Hepatic stellate cell (primary cell): ENCODE measurements around the gene PRF1.
"Not testable (repeated sequence)": the region's sequence is repeated elsewhere in the genome, so short reads cannot be mapped to it uniquely, and the experiment has no call there.

Source experiments
- DNase-seq: peaks from one replicate; pipeline ENCODE4 v3.0.0; 2011; ENCODE audit warnings: low spot score

Gene PRF1

DNA sequence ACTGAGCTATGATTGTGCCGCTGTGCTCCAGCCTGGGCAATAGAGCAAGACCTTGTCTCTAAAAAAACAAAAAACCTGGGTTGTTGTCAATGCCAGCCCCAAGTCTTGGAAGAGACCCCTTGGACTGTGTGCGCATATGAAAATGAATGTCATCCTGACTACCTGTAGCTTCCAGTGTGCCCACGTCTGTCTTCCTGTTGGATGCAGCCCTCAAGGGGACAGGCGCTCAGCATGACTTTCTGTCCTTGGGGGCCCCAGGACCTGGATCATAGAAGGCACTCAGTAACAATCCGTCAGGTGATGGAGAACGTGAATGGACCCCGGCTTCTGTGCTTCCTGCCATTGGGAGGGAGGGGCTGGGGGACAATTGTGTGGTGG is 9.0 kb downstream of the PRF1 start:
- no peak for DNase-seq

DNA sequence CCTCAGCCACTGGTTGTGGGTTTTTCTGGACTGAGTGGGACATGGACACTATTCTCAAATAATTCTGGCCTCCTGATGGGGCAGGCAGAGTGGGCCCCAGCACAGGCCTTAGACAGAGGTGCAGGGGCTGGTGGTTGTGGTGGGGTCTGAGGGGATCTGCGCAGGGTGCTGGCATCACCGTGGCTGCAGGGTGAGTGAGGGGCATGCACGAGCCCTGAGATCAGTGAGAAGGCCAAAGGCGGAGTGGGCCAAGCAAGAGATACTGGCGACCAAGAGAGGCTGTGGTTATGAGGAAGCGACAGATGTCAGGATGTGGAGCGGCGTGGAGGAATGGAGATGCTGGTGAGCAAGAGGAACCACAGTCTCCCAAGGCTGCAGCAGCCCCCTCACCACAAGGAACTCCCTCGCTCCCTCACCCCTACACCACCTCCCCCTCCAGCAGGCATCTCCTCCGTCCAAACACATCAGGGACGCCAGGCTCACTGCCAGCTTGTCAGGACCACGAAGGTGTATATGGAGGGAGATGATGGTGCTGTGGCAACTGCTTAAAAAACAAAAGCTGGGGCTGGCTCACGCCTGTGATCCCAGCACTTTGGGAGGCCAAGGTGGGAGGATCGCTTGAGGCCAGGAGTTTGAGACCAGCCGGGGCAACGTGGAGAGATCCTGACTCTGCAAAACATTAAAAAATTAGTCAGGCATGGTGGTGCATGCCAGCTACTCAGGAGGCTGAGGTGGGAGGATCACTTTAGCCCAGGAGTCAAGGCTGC is 9.6 kb downstream of the PRF1 start:
- no peak for DNase-seq

DNA sequence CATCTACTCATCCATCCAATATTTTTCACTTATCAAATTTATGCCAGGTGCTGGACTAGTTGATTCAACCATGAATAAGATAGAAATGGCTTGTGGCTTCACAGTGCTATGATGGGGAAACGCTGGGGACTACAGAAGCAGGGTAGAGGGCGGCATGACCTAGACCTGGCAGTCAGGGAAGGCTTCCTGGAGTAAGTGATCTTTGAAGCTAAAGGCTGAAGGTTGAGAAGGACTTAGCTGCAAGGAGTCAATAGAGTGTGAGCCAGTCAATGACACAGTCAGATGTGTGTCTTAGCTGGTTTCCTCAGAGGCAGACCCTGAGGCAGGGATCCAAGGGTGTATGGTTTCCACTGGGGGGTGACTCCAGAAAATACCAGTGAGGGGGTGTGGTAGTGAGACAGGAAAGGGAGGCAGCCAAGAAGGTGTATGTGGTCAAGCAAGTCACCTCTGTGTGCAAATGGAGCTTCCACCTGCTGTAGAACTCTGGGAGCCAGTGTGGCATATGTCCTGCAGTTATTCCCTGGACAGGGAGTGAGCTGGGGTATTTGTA is 10.3 kb downstream of the PRF1 start:
- no peak for DNase-seq

DNA sequence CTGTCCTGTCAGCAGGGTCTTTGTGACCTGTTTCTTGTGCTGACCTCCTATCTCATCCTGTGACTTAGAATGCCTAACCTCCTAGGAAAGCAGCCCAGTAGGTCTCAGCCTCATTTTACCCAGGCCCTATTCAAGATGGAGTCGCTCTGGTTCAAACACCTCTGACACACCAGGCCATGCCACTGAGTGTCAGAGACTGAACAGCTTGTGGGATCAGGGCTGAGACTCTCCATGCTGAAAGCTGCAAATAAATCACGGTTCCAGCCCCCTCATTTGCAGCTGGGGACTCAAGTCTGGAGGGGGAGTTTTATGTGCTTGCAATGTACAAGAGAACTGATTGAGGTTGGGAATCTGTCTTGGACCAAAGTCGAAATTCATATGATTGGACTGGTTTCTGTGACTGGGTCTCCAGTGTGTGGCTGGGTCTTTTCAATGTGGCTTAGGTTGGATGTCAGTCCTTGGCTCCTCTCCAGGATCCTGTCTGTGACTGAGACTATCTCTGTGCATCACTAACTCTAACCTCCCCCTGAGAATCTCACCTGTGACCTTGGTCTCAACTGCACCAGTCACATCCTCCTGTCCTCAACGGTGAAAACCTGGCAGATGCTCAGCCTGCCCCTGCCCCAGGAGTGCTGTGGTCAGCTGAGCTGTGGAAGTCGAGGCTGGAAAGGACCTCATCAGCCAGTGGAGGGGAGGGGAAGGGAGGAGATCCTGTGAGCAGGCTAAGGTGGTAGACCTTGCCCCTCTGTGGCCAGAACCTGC is 11.7 kb downstream of the PRF1 start:
- no peak for DNase-seq

DNA sequence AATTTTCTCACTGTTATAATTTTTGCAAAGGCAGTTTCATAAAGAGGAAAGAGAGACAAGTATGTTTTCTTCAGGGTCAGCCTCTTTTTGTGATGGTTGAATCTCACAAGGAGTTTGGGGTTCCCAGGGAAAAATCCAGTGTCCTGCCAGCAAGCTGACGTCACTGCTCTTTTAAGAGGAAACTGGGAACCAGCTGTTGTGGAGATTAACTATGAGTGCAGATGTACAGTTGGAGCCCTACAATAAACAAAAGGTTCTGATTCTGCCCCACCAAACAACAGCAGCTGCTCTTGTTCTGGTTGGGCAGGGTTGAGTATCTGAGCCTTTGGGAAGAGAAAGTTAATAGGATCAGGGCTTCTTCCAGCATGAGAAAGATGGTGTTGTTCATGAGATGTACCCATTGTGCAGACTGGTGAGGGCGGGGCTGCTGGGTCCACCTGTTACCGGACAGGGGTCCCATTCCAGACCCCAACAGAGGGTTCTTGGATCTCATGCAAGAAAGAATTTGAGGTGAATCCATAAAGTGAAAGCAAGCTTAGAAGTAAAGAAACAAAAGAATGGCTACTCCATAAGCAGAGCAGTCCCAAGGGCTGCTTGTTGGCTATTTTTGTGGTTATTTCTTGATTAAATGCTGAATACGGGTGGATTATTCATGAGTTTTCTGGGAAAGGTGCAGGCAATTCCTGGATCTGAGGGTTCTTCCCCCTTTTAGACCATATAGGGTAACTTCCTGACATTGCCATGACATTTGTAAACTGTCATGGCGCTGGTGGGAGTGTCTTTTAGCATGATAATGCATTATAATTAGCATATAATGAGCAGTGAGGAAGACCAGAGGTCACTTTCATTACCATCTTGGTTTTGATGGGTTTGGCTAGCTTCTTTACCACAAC is 12.5 kb downstream of the PRF1 start:
- DNase-seq = no peak

DNA sequence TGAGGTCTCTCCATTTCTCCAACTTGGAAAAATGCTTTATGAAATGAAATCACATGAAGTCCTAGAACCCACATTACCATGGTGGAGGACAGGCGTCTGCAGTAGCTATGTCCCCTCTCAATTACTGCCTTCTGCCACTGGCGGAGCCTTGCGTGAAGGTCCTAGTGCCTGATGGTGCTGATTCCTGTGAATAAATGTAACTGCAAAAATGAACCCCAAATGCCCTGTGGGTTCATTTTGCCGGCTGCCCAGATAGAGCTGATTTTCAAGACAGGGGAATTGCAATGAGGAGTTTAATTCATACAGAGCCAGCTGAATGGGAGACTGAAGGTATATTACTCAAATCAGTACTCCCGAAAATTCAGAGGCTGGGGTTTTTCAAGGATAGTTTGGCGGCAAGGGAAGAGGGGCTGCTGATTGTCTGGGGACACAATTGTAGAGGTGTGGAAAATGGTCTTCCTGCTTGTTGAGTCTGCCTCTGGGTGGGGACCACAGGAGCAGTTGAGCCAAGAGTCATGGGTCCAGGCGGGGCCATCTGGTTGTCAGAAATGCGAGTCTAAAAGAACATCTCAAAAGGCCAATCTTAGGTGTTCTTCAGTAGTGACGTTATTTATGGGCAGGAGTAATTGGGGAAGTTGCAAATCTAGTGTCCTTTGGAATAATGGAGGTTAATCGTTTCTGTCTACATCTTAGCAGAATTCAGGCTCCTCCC is 13.5 kb downstream of the PRF1 start:
- no peak for DNase-seq

DNA sequence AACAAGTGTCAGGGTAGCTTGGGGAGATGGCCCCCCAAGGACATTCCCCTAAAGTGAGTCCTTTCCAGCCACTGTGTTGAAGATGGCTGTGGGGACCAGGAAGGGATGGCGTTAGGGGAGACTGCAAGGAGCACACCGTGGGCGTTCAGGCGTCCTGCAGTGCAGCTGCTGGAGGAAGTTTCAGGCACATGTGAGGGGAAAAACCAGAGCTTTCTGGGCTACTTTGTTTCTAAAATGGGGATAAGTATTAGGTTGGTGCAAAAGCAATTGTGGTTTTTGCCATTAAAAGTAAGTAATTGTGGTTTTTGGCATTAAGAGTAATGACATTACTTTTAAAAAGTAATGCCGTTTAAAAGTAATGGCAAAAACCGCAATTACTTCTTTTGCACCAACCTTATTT is 14.3 kb downstream of the PRF1 start:
- no peak for DNase-seq

DNA sequence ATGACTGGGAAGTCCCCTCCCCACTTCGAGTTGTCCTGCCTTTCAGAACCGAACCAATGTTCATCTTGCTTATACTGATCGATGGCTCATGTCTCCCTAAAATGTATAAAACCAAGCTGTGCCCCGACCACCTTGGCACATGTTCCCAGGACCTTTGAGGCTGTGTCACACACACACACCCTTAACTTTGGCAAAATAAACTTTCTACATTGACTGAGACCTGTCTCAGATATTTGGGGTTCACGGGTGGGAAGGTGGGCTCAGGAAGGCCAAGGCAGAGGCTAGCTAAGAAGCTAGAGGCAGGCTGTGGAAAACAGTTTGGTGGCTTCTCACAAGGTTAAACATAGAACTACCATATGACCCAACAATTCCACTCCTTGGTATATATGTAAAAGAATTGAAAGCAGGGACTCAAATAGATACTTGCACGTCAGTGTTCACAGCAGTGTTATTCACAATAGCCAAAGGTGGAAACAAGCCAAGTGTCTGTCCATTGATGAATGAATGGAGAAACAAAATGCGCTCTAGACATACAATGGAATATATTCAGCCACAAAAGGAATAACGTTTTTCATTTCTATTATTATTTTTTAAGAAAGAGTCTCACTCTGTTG is 15.4 kb downstream of the PRF1 start:
- no peak for DNase-seq

DNA sequence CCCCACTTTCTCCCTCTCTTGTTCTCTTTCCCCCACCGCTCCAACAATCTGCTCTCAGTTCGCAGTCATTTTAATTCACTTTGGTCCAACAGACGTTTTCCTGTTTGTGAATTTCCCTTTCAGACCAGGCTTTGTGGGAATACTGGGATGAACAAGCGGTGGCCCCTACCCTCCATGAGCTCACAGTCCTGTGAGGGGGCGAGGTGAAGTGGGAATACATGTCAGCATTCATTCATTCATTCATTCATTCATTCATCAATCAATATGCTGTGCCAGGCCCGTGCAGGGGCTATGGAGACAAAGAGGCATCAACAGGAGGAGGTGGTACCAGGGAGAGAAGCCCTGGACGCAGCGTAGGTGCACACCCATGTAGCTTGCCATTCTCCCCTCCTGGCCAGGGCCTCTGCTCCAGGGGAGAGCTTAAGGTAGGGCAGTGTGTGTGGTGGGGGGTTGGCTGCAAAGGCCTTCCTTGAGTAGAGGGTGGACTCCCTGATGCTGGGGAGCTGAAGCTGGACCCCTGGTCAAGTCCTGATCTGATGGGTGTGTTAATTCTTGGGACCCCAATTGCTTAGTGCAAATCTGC is 16.1 kb downstream of the PRF1 start:
- DNase-seq = no peak

DNA sequence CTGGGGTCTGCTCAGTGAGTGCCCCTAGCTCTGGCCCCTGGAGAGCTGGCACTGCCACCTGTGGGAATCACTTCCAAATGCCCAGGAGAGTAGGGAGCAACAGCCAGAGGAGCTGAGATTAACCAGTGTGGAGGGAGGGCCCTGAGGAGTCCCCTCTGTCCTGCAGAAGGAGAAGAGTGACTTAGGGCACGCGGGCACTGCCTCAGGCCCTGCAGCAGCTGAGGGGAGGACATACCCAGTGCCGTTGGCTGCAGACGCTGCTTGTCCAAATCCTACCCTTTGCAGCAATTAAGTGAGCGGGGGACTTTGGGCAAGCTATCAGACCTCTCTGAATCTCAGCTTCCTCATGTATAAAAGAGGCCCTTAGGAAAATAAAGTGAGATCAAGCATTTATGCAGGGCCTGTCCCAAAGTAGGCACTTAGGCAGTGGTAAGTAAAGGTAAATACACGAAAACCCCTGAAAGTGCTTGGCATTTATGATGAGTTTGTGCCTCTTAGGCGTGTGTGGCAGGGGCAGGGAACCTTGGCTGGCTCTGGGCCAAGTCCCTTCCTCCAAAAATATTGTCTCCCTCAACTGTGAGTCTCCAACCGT is 16.9 kb downstream of the PRF1 start:
- no peak for DNase-seq

DNA sequence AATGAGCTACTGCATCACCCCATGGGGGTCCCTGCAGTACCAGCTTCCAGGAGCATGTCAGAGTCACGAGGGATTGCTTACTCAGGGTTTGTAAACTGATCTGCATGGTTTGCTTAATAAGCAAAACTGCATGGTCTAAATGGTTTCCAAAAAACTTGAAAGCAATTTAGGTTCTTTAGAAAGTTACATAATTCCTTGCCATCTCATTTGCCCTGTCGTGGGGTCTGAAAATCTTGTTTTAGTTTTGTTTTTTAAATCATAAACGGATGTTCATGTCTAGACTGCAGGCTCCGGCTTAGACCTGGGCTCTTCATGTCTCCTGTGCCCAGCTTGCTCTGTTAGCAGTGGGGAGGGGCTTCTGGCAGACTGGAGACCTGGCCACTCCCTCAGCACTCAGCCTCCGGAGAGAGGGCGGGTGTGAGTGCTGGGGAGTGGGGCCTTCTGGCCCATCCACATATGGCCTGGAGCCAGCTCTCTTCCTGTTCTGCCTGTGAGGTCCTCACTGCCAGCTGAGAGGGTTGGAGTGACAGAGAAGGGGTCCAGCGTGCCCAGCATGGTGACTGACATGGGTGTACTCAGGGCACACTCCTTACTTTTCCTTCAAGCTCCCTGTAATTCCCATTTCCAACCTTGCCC is 17.5 kb downstream of the PRF1 start:
- no peak for DNase-seq

DNA sequence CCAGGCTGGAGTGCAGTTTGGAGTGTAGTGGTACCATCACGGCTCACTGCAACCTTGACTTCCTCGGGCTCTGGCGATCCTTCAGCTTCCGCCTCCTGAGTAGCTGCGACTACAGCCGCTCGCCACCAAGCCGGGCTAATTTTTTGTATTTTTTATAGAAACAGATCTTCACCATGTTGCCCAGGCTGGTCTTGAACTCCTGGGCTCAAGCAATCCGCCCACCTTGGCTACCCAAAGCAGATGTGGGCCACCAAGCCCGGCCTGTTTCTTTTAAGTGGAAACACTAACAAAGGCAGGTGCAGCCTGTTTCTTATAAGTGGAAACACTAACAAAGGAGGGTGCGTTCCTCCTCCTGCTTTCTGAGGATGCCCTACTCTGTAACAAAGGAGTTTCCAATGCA is 18.2 kb downstream of the PRF1 start:
- DNase-seq = no peak

DNA sequence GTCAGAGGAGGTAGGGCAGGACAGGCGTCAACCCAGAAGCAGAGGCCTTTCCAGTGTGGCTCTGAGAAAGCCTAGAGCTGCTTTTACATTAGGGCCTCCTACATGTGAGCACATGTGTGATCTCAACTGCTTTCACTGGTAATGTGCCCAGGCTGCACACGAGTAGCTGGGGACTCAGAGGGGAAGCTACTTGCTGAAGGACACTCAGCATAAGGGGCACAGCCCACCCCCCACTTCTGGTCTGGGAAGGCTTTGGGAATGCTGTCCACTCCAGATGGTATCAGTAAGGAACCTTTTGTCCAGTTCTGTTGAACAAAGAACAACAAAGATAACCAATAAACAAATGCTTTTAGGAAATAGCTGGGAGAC is 18.9 kb downstream of the PRF1 start:
- DNase-seq = no peak

DNA sequence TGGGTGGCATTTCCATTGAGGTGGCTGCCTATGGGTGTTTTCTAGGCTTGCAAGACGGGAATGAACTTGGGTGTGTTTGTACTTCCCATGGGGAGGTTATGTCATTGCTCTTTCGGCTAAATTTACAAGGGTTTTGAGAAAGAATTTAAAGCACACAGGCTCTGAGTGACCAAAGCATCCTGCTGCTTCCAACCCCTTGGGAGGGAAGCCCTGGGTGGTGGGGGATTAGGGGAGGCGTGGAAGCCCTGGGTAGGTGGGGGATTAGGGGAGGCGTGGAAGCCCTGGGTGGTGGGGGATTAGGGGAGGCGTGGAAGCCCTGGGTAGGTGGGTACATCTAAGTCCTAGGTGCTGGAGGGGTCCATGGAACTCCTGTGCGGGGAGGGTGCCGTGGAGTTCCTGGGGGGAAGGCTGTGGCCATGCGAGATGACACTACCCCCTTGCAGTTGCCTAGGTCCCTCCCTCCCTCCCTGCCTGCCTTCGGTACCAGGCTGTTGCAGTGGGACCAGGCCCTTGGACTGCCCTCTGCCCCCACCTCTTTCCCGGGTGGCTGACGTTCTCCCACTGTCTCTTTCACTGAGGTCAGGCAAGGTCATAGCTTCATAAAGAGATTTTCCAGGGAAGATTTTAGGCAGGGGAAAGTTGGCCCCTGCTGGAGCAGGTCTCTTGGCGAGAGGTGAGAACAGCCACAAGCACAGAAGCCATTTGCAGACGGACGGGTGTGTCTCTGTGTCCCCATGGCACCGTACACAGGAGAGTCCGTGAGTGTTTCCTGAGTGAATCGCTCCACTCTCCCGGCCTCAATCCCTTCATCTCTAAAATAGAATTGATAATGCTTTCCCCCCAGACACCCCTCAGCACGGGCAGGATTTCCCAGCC is 19.5 kb downstream of the PRF1 start:
- DNase-seq = no peak

DNA sequence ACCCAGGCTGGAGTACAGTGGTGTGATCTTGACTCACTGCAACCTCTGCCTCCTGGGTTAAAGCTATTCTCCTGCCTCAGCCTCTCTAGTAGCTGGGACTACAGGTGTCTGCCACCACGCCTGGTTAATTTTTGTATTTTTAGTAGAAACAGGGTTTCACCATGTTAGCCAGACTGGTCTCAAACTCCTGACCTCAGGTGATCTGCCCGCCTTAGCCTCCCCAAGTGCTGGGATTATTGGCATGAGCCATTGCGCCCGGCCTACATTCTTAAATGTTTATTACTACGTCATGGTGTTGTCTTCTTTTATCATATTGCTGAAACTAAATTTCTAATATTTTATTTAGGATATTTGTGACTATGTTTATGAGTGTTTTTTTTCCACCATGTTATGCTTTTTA is 21.4 kb downstream of the PRF1 start:
- not testable (repeated sequence) for DNase-seq

DNA sequence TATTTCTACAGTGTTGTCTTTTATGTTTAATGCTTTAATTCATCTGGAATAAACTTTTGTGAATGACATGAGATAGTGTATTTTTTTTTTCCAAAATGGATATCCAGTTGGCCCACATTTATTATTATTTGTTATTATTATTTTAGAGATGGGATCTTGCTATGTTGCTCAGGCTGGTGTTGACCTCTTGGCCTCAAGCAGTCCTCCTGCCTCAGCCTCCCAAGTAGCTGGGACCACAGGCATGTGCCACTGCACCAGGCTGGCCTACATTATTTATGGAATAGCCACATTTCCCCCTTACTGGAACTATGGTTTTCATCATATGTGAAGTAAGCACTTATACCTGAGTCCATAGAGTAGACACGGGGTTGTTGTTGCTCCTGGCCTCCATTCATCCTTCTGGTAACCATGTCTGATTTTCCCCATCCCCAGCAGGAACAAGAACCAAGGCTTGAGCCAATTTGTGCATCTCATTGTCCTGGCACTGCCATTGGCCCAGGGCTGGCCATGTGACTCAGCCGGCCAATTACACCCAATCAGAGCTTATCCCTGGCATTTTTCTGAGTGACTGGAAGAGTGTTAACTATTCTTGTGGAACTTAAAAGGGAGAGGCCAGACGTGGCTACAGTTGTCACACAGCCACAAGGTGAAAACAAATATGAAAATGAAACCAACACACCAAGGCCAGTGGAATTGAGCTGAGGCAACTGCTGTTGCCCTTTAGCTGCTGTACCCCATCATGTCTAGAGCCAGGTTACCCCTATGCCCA is 23.1 kb downstream of the PRF1 start:
- no peak for DNase-seq

DNA sequence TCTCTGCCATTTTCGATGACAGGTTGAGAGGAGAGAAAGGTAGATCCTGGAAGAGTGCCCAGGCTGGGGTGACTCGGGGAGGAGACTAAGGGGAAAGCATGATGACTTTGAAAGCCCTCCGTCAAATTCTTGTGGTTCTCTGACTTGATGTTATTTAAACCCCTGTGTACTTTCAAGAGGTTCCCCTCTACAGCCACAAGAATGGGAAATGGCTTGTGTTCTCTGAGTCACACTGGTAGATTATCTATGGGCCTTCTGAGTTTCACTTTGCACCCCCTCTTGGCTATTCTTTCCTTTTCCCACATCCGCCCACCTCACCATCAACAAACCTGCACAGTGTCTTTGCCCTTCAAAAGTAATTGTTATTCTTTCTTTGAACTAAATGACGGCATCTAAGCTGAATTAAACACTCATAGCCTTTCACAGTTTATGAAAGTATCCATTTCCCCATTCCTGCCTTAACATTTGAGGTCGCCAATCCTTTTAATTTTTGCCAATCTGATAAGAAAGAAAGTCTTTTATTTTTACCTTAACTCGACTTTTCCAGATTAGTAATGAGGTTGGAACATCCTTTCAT is 24.1 kb downstream of the PRF1 start:
- DNase-seq = no peak
